ENCODE data around the gene SULT2A1.
"Not testable (repeated sequence)": the region's sequence is repeated elsewhere in the genome, so short reads cannot be mapped to it uniquely, and the experiment has no call there.

Gene SULT2A1

DNA sequence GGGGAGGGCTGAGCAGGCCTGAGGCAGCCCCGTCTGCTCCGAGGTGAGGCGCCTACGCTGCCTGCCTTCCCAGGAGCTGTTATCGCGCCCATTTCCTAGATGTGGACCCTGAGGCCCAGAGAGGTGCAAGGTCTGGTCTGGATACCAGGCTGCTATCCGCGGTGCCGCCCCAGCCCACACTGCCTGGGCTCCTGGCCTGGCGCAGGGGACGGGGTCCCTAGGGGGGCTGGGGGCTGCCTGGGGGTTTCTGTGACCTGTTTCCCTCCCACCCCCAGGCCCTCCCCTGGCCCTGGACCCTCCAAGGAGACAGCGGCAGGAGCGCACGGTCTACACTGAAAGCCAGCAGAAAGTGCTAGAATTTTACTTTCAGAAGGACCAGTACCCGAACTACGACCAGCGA lies 26.3 kb downstream of the SULT2A1 start:
- not testable (repeated sequence) for DNase-seq

GRCh38 chr19:47858646-47859285 lies 27.3 kb downstream of the SULT2A1 start, which contains the start of gene TPRX2:
TPRX2 (plus strand) TSS chr19:47859235; CDS start chr19:47859247, 12 bp downstream.
- not testable (repeated sequence) for DNase-seq

DNA sequence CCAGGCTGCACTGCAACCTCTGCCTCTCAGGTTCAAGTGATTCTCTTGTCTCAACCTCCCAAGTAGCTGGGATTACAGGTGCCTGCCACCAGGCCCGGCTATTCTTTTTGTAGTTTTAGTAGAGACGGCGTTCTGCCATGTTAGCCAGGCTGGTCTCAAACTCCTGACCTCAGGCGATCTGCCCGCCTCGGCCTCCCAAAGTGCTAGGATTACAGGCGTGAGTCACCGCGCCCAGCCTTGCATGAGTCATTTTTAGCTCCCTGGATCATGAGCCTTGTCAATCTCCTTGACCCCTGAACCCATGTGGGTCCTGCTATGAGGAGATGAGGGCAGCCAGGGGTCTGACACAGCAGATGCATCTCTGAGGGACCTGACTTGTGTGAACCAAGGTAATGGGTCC lies 27.9 kb downstream of the SULT2A1 start:
- DNase-seq: not testable (repeated sequence)

DNA sequence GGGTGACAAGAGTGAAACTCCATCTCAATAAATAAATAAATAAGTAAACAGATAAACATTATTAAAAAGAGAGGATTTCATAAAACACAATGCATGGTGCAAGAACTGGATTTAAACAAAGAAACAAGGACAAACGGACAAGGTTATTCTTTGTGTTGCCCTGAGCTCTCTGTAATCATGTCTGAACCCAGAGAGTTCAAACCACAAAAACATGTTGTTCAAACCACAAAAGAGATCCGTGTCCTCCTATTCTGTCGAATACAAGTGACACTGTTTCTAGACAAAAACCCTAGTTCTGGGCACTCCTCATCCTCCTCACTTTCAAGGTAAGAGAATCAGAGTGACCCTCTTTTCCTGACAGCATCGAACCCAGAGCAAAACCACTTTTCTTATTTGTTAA lies 31.7 kb downstream of the SULT2A1 start:
- no peak for DNase-seq

- no peak for DNase-seq
These were observed 33.1 kb downstream of the SULT2A1 start for GRCh38 chr19:47853003-47853402.

DNA sequence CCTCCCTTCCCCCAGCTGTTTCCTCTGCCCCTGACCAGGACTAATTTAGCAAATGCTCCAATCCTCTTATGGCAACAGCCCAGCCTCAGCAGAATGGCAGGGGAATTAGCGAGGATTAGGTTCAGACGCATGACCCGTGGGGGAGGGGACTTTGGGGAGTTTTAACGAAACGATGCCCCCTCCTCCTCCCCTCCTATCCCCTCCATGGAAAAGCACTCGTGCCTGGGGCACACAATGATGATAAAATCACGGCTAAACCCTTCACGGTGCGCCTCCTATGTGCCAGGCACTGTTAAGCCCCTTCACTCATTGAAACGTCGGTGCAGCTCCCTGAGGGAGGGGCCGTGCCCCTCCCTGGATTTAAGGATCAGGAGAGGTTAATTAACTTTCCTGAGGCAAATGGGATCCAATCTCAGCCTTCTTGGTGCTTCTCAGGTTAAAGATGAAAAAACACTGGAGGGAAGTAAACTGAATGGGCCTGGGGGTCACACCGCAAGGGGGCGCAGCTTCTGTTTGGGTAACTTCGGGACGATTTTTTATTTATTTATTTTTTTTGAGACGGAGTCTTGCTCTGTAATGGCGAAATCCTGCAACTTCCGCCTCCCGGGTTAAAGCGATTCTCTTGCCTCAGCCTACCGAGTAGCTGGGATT lies 37.2 kb downstream of the SULT2A1 start:
- DNase-seq: no peak

DNA sequence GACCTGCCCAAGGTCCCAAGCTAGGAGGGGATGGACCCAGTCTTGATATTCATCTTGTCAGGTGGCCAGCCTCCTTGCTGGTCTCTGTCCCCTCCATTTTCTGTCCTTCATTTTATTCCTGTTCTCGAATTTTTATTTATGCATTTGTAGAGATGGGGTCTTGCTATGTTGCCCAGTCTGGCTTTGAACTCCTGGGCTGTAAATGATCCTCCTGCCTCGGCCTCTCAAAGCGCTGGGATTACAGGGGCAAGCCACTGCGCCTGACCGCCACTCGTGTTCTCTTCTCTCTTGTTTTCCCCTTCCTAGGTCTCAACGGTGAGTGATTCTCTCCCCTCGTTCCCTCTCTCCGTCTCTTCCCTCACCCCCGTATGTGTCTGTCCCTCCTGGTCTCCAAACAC lies 37.7 kb downstream of the SULT2A1 start:
- no peak for DNase-seq

GRCh38 chr19:47842941-47843340 lies 43.2 kb downstream of the SULT2A1 start:
- DNase-seq: no peak

DNA sequence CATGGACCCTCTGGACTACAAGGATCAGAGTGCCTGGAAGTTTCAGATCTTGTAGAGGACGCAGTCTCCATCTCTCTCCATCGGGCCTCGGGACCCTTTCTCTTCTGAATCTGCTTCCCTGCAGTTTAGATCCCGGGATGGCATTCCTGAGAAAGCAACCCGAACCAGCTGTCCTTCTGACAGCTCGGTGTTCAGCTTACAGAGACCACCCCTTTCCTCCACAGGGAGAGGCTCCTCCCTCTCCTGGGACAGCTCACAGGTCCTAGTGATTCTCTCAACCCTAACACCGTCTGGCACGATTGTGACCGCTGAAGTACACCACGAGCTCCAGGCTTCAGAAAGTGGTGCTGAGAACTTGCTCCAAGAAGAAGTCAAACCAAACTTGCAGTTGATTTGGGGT lies 46.2 kb downstream of the SULT2A1 start:
- DNase-seq: no peak

GRCh38 chr19:47839411-47839810 lies 46.7 kb downstream of the SULT2A1 start:
- DNase-seq: no peak

DNA sequence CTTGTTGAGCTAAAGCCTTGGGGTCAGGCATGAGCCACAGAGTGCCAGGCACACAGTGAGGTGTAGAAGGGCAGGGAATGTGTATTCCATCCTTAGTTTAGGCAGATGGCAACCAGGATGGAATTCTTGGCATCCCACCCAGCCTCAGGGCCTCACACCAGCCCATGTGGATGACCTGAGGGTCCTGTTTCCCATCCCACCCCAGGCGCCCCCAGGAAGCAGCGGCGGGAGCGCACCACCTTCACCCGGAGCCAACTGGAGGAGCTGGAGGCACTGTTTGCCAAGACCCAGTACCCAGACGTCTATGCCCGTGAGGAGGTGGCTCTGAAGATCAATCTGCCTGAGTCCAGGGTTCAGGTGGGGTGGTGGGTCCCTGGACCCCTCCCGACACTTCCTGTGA lies 50.1 kb downstream of the SULT2A1 start:
- no peak for DNase-seq

DNA sequence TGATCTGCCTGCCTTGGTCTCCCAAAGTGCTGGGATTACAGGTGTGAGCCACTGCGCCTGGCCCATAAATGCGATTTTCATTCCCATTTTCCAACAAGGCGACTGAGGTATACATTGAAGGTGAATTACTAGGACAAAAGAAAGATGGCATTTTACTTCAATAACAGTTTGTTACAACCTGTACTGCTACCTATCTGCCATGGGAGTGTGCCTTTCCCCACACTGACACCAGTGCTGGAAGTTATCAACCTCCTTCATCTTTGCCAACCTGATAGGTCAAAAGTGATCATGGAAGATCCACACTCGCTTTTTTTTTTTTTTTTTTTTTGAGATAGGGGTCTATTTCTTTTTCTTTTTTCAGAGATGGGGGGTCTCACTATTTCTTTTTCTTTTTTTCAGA lies 53.4 kb downstream of the SULT2A1 start:
- no peak for DNase-seq

DNA sequence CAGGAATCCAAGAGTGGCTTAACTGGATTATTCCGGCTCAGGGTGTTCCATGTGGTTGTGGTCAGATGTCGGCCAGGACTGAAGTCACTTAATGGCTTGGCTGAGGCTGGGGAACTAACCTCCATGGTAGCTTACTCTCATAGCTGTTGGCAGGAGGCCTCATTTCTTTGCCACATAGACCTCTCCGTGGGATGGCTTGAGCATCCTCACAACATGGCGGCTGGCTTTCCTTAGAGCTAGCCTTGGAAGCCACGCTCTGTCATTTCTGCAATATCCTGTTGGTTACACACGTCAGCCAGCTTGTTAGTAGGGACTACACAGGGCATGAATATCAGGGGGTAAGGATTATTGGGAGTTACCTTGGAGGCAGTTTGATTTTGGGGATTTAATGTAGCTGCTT lies 59.3 kb downstream of the SULT2A1 start:
- DNase-seq: no peak

- no peak for DNase-seq
These were observed 61.7 kb downstream of the SULT2A1 start for GRCh38 chr19:47824396-47824795.

GRCh38 chr19:47821460-47822020 lies 64.6 kb downstream of the SULT2A1 start, which contains the start of gene CRX:
CRX (plus strand) TSS chr19:47821937; CDS start chr19:47834444, 12,507 bp downstream.
- DNase-seq: no peak
